Left renal cortex interstitium (tissue), 4 donors: Measurements from ENCODE around the gene SMARCAL1. TPM values are rescaled to one million over a fixed set of nuclear protein-coding genes. Genes with fewer than 3 reads are reported as not detected.

Experiments used
- DNase-seq, 4 donors: peaks; one replicate each; pipeline ENCODE4 v3.0.0-alpha.2; 2013; ENCODE audit warnings: low read depth in 4 of 4, low spot score in 2 of 4, missing footprints in 1 of 4
- polyA plus RNA-seq, 4 donors: library from polyadenylated mRNA; unstranded; fragments of 120-200 nt; gene quantifications; one replicate each; pipeline ENCODE4 v1.2.1, GENCODE V29; 2013; ENCODE audit not compliant: insufficient read length in 4 of 4

SMARCAL1 gene
- polyA plus RNA-seq, 4 donors: 26.6 to 29.6 (median 27.3) TPM

DNA sequence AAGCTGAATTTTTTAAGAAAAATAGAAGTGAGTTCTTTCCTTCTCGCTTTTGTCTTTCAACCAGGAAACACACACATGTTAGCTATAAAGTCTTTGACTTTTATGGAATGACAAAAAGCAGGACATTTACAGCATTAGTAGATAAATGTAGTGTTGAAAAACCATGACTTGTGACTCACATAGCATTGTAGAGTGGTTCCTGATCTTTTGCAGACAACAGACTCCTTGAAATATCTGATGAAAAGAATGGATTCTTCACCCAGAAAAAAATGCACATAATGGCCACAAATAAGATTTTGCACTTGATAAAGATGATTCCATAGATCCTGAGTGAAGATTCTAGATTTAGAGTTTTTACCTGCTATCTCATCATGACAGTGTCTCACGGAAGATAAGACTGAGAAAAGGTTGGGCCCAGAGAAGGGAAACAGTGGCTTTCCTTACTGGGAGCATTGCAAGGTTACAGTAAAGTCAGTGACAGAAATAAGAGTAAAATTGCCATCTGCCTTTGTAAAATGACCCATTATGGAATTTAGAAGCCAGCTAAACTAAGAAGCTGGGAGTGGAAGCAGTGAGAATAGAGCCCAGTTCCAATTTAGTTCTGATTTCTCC is 14.0 kb downstream of the SMARCAL1 start:
- no peak for DNase-seq

DNA sequence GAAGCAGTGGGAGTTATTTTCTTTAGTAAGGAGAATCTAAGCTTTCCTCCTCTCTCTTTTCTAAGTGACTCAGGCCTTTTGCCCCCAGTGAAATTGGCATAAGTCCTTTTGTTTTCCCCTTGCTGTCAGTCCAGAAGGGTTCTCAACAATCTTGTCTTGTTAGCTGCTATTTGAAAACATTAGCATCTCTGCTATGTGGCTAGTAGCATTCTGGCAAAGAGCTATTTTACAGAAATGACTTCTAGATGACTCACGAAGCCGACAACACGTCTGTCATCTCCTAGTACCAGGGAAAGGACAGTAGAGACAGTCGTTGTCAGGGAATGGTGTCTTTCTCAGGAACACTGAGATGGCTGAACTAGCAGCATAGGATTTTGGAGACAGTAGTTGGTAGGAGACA is 14.7 kb downstream of the SMARCAL1 start:
- DNase-seq: no peak

DNA sequence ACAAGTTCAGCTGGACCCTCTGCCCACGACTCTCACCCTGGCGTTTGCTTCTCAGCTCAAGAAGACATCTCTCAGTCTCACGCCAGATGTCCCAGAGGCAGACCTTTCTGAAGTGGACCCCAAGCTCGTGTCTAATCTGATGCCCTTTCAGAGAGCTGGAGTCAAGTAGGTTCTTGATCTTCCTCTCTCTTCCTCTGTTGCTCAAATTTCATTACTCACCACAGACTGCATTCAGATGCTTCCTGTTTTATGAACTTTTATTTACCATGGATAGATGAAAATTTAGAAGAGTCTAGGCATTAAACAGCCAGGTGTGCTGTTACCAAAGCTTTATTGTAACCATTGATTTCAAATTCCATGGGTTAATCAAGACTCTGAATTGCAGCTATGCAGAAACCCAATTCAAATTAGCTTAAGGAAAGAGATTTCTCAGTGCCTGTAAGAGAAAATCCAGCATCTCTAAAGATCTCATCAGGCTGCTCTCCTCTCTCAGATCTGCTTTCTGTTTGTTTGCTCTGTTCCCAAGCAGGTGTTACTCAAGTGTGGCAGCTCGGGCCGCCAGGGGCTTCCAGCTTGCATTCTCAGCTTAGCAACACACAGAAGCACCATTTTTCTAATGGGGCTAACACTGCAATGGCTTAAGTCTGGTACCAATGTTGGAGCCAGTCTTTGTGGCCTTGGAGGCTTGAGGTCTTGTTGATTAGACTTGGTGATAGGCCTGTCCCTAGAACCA is 16.5 kb downstream of the SMARCAL1 start:
- DNase-seq: no peak

DNA sequence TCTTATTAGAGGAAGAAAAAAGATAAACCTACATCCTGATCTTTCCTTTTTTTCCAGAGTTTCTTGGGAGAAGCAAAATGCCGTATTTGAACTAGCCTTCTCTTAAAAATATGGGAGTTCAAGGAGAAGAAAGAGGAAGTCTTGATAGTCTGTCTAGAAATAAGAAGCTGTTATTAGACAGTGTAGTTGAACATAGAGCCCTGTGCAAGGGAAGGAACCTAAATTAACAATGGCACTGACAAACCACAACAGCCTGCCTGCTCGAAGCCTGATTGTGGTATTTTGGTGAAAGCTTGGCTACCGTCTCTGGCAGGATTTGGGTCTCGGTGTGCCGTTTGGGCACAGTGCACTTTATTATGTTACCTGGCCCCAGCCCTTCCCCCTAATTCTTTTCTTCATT is 17.1 kb downstream of the SMARCAL1 start:
- DNase-seq: no peak

DNA sequence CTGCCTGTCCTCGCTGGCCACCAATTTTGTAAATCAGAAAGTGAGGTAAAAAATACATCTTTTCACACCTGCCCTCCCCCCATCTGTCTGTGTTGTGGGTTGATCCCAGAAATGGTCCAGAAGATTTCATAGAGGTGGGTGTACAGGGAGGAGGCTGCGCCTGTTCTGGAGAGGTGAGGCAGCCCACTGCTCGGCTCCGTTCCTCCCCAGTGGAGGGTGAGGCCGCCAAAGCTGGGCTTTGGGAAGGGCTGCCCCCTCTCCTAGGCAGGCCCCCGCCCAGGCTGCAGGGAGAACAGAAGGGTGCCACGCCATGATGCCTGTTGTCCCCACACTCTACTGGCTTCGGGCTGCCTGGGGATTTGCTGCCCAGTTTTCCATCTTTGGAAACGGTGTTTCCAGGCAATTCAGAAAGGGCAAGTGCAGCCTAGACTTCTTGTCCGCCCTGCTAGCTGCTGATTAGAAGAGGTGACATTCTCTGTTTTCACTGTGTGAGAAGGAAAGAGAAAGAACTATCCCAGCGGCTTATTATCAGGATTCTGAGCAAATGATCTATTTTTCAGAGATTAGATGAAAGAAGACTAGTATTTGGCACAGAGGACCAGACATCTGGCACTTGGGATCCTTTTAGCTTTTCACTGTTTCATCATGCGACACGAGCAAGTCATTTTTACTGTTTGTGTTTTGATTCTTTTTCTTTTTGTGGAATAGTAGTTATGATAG is 18.7 kb downstream of the SMARCAL1 start:
- DNase-seq: no peak

DNA sequence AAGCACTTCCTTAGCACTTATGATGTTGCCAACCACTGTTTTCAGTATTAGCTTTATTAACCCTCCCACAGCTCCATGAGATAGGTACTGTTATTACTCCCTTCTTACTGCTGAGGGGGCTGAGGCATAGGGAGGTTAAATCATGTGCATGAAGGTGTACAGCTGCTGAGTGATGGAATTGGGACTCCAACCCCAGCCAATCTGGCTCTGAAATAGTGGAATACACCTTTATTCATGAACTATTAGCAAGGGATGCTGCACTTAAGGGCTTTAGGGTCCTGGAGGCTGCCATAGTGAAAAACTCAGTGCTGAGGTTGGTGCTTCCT is 19.2 kb downstream of the SMARCAL1 start:
- DNase-seq: no peak

DNA sequence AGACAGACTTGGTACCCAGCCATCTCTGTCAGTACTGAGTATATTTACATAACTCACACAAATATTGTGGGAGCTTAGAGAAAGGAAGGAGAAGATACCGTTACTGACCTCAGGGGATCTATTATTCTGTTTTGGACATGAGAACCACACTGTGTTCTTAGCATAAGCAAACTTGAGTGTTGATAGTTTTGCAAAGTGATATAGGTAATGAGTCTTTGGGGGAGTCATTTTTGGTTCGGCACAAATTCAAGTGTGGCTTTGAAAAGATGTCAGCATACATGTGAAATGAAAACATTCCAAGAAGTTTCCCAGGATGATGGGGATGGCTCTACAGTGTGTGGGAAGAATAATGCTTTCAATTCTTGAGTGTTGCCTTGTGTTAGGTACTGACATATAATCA is 24.1 kb downstream of the SMARCAL1 start:
- no peak for DNase-seq

DNA sequence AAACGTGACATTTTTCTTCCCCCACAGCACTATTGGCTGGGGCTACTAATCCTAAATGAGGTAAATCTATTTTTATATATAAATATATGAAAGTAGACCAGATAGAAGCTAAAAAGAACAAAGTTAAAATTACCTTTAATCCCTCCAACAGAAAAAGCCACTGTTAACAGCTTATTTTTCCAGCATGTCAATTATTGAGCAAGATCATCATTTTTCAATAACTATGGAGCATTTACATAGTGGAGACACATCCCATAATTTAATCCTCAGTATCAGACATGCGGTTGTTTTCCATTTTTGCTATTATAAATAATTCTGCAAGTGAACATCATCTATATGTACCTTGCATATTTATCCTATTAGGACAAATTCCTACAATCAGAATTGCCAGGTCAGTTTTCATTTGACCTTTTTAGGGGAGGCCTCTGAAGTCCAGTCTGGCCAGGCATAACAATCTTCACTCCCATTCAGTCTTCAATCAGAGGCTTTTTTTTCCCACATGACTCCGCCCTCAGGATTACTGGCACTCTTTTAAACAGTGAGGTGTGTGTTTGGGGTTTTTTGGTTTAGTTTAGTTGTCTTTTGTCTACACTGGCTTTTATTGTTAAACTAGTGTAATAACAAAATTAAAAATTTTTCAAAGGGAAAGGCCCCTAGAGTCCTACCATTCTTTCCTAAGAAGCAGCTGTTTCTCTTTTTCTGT is 29.2 kb downstream of the SMARCAL1 start:
- no peak for DNase-seq

DNA sequence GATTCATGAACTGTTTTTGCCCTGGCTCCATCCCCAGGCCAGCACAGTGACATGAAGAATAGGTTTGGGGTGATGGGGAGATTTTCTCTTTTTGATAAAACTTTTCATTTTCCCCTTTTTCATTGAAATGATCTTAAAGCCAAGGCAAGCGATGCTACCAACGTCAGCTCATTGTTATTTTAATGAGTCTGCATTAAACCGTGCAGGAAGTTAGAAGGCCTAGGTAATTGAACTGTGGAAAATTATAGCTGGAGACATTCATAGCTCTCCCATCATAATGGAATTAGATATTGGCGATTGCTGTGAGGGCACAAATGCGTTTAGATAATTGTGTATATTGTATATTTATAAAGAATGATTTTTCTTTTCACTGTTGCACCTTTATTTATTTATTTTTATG is 33.2 kb downstream of the SMARCAL1 start:
- DNase-seq: no peak

DNA sequence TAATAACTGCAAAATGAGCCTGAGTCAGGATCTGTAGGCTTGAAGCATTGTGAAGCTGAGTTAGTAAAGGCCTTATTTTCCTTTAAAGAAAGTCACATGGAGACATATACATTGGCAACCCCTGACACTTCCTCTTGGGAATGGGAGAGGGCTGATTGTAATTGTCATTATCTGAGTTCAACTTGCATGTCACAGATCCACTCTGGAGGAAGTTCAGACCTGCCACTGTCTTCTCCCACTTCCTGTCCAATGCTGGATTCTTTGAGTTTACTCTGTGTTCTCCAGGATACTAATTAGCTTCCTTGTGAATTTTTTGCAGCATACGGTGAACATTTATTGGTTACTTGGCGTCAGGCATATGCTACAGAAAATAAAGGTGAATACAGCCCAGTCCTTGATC is 34.1 kb downstream of the SMARCAL1 start:
- DNase-seq: no peak

DNA sequence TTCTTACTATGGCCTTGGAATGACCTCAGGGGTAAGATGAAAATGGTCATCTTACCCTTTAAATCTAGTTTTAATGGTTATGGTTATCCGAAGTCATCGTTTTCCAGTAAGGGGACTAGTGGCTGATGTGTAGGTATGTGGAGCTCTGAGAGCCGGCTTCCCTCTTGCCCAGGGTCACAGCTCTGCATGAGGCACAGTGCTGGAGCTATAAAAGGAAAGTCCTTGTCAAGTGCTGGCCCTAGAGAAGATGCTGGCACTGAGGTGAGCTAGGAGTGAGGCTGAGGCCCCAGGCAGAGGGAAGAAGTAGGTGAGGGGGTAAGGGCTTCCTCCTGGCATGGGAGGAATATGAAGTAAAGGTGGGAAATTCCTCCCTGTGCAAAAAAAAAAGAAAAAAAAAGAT is 35.0 kb downstream of the SMARCAL1 start:
- no peak for DNase-seq

DNA sequence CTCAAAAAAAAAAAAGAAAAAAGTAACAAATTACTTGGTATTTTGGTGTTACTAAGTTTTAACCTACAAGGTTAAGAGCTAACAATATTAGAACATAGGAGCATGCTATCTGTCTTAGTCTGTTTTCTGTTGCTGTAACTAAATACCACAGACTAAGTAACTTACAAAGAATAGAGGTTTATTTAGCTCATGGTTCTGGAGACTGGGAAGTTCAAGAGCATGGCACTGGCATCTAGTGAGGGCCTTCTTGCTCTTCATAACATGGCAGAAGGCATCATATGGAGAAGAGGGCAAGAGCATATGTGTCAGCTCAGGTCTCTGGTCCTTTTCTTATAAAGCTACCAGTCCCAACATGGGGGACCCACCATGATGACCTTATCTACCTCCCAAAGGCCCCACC is 36.5 kb downstream of the SMARCAL1 start:
- no peak for DNase-seq

DNA sequence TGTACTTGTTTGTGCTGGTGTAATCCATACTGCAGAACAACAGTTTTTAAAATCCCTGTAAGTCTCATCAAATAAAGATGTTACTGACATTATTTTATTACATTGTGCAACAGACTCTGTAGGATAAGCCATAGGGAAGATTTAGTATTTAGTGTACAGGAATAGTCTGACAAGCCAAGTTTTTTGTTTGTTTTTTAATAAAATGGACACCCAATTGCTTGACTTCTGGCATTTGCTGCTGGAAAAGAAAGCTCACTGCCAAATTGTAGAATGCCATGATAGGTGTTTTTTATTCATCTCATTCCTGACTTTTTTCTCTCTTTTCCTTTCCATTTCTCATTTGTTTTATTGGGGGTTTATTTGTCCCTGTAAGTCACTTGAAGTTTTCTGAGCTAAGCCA is 38.1 kb downstream of the SMARCAL1 start:
- no peak for DNase-seq

DNA sequence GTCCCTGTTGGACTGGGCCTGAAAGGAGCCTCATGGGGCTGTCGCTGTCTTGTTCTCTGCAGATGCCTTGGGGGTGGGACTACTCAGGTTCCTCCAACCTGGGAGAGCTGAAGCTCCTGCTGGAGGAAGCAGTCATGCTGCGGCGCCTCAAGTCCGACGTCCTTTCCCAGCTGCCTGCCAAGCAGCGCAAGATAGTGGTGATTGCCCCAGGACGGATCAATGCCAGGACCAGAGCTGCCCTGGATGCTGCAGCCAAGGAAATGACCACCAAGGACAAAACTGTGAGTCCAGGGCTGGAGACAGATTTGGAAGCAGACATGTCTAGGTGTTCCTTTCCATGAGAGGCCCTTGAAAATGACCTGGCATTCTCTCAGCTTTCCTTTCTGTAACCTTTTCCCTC is 38.5 kb downstream of the SMARCAL1 start:
- no peak for DNase-seq

DNA sequence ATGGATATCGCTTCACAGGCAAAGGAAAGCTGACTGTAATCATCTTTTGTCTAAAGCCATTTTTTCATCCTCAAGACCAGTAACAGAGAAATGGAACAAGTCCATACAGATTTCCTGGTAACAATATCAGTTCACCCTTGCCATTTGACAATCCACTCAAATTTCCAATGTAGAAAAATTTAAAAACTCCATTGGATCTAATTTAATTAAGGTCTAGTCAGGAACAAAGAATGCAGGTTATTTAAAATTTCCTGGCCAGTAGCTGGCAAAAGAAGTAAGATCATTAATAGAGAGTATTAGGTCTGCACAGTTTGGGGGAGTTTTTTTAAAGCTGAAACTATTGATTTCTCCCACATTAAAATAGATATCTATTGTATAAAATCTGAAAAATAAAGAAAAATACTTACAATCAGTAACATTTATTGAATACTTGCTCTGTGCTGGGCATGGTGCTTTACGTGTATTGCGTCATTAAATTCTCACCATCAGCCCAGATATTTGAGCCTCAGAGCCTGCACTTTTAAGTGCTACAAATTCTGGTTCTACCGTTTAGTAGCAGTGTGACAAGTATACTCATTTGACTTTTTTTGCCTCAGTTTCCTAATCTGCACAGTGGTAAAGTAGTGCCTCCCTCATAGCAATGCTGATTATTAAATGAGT is 41.8 kb downstream of the SMARCAL1 start:
- DNase-seq: no peak

DNA sequence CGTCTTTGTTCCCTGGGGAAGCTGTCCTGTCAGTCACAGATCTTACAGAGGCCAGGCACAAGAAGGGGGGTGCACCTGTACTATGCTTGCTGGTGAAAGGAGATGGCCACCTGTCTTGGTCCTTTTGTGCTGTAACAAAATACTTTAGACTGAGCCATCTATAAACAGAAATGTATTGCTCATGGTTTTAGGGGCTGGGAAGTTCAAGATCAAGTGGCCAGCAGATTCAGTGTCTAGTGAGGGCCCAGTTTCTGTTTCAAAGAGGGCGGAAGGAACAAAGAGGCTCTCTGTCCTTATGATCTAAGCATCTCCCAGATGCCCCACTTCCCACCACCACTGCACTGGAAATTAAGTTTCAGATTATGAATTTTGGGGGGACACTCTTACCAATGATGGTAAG is 50.9 kb downstream of the SMARCAL1 start:
- no peak for DNase-seq

DNA sequence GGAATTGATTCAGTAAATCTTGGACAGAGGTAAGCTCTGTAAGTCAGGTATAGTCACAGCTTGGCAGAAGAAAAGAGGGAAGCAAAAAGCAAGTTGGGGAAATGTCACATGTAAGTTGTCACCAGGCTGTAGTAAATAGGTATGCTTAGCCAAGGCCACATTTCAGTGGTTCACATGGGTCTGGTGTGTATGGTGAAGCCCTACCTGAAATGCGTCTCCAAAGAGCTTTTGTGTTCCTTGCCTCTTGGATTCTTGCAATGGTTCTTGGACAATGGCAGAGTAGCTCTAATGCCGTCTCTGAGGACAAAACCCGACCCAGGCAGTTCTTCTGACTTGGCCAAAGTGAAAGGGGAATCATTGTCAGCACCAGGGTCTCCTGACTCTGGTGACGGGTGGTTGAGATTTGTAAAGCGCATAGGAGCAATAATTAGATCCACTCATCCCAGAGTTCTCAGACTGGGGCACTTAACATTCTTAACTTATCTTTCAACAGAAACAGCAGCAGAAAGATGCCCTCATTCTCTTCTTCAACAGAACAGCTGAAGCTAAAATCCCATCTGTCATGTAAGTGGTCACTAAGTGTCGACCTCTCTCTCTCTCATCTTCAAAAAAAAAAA is 51.9 kb downstream of the SMARCAL1 start:
- DNase-seq: no peak

DNA sequence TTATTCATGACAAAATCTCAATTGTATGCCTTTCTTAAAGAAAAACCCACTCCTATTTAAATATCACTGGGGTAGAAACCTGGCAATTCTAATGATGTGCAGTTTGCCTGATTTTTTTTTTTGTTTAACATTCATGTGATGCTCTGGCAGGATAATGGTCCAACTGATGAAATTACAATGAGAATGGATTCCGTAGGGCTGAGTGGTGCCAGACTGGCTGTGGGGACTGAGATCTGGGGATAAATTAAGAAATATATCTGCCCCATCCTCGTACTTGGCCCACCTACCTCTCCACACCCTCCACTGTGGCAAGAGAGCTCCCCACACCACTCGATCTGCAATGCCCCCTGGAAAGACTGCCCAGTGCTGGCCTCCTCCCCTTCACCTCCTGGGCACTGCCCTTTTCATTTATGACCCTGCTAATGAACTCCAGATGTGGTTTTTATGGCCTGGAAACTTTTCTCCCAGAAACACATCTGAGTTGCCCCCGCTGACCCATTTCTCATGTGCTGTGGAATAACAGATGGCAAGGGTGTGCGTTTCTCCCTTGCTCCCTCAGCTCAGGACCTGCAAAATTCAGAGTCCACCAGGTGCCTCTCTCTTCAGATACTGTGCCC is 53.4 kb downstream of the SMARCAL1 start:
- no peak for DNase-seq

DNA sequence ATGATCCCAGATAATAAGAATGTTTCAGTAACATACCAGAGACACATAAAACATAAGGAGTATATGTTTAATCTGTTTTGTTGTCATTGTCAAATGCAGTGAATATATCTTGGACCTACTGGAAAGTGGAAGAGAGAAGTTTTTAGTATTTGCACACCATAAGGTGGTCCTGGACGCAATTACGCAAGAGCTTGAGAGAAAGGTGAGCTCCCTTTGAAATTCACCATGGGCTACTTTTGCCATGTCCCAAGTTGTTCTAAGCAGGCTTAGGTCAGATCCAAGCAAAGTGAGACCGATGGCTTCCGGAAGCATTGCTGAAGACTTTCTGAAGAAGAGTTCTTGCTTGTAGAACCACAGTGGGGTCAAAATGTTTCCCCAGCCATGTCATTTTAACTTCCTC is 55.6 kb downstream of the SMARCAL1 start:
- no peak for DNase-seq

DNA sequence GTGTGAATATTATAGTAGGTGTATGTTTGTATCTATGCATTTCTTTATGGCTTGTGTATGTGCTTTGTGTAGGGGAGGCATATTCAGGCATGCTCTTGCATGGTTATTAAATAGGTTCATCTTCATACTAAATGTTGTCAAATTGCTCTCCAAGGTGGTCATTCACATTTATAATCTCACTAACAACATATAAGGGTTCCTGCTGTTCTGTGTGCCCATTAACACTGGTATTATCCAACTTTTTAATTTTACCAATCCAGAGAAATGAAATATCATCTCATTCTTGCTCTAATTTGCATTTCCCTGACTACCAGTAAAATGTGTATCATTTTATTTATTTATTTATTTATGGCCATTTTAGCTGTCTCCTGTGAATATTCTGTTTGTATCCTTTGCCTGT is 57.4 kb downstream of the SMARCAL1 start:
- no peak for DNase-seq
